ENCODE data around the gene PLXNA4.

PLXNA4 gene

GRCh38 chr7:132436121-132436520 lies 140.1 kb downstream of the PLXNA4 start:
- no peaks in the 10 kb centered on the region for H3K4me1 ChIP-seq (ENCODE audit: control insufficient read depth, insufficient read depth, low read length)
- H3K27ac ChIP-seq (ENCODE audit: insufficient read depth, low read depth, low read length, poor library complexity, severe bottlenecking), result no peak overlapping the region
- WGBS, 2 experiments, result 94 to 97% methylated on average over 8 of the region's 8 CpGs
- H3K4me3 ChIP-seq (ENCODE audit: insufficient read depth, low read depth, low read length), result no peak overlapping the region
- H3K9me3 ChIP-seq (ENCODE audit: control insufficient read depth, low read length), result no peaks in the 10 kb centered on the region
- H3K36me3 ChIP-seq (ENCODE audit: control insufficient read depth, insufficient read depth, low read length), result no peaks in the 10 kb centered on the region
- no peaks in the 10 kb centered on the region for H3K27me3 ChIP-seq (ENCODE audit: control insufficient read depth, insufficient read depth, low read length, poor library complexity, severe bottlenecking)

GRCh38 chr7:132435016-132435990 lies 141.0 kb downstream of the PLXNA4 start:
- Histone ChIP-seq H3K27ac (ENCODE audit: insufficient read depth, low read depth, low read length, poor library complexity, severe bottlenecking) (no peak overlapping the region), H3K4me1 (ENCODE audit: control insufficient read depth, insufficient read depth, low read length) (no peaks in the 10 kb centered on the region), H3K9me3 (ENCODE audit: control insufficient read depth, low read length) (no peaks in the 10 kb centered on the region), H3K27me3 (ENCODE audit: control insufficient read depth, insufficient read depth, low read length, poor library complexity, severe bottlenecking) (no peaks in the 10 kb centered on the region), H3K4me3 (ENCODE audit: insufficient read depth, low read depth, low read length) (no peak overlapping the region), H3K36me3 (ENCODE audit: control insufficient read depth, insufficient read depth, low read length) (no peaks in the 10 kb centered on the region)
- 93 to 95% methylated on average over 17 to 18 of the region's 18 CpGs for WGBS, 2 experiments

GRCh38 chr7:132434041-132434440 lies 142.2 kb downstream of the PLXNA4 start:
- H3K4me3 ChIP-seq (ENCODE audit: insufficient read depth, low read depth, low read length), result no peak overlapping the region
- H3K27me3 ChIP-seq (ENCODE audit: control insufficient read depth, insufficient read depth, low read length, poor library complexity, severe bottlenecking), result no peaks in the 10 kb centered on the region
- 95% methylated on average over 7 of the region's 7 CpGs for WGBS, 2 experiments
- H3K9me3 ChIP-seq (ENCODE audit: control insufficient read depth, low read length), result no peaks in the 10 kb centered on the region
- H3K36me3 ChIP-seq (ENCODE audit: control insufficient read depth, insufficient read depth, low read length), result no peaks in the 10 kb centered on the region
- H3K4me1 ChIP-seq (ENCODE audit: control insufficient read depth, insufficient read depth, low read length), result no peaks in the 10 kb centered on the region
- H3K27ac ChIP-seq (ENCODE audit: insufficient read depth, low read depth, low read length, poor library complexity, severe bottlenecking), result no peak overlapping the region

GRCh38 chr7:132433301-132433700 lies 143.0 kb downstream of the PLXNA4 start:
- no peaks in the 10 kb centered on the region for H3K9me3 ChIP-seq (ENCODE audit: control insufficient read depth, low read length)
- H3K4me1 ChIP-seq (ENCODE audit: control insufficient read depth, insufficient read depth, low read length), result no peaks in the 10 kb centered on the region
- no peaks in the 10 kb centered on the region for H3K27me3 ChIP-seq (ENCODE audit: control insufficient read depth, insufficient read depth, low read length, poor library complexity, severe bottlenecking)
- WGBS, 2 experiments, result 90 to 93% methylated on average over 2 of the region's 2 CpGs
- H3K27ac ChIP-seq (ENCODE audit: insufficient read depth, low read depth, low read length, poor library complexity, severe bottlenecking), result no peak overlapping the region
- H3K4me3 ChIP-seq (ENCODE audit: insufficient read depth, low read depth, low read length), result no peak overlapping the region
- H3K36me3 ChIP-seq (ENCODE audit: control insufficient read depth, insufficient read depth, low read length), result no peaks in the 10 kb centered on the region

- Histone ChIP-seq H3K4me3 (ENCODE audit: insufficient read depth, low read depth, low read length) (no peak overlapping the region), H3K27ac (ENCODE audit: insufficient read depth, low read depth, low read length, poor library complexity, severe bottlenecking) (no peak overlapping the region), H3K27me3 (ENCODE audit: control insufficient read depth, insufficient read depth, low read length, poor library complexity, severe bottlenecking) (no peaks in the 10 kb centered on the region), H3K9me3 (ENCODE audit: control insufficient read depth, low read length) (no peaks in the 10 kb centered on the region), H3K4me1 (ENCODE audit: control insufficient read depth, insufficient read depth, low read length) (no peaks in the 10 kb centered on the region), H3K36me3 (ENCODE audit: control insufficient read depth, insufficient read depth, low read length) (no peaks in the 10 kb centered on the region)
- 92 to 93% methylated on average over 13 of the region's 13 CpGs for WGBS, 2 experiments
These were observed 145.1 kb downstream of the PLXNA4 start for GRCh38 chr7:132430861-132431822.

GRCh38 chr7:132430041-132430855 lies 146.0 kb downstream of the PLXNA4 start:
- H3K9me3 ChIP-seq (ENCODE audit: control insufficient read depth, low read length), result no peaks in the 10 kb centered on the region
- H3K27me3 ChIP-seq (ENCODE audit: control insufficient read depth, insufficient read depth, low read length, poor library complexity, severe bottlenecking), result no peaks in the 10 kb centered on the region
- no peak overlapping the region for H3K27ac ChIP-seq (ENCODE audit: insufficient read depth, low read depth, low read length, poor library complexity, severe bottlenecking)
- 90 to 96% methylated on average over 4 of the region's 4 CpGs for WGBS, 2 experiments
- H3K36me3 ChIP-seq (ENCODE audit: control insufficient read depth, insufficient read depth, low read length), result no peaks in the 10 kb centered on the region
- no peak overlapping the region for H3K4me3 ChIP-seq (ENCODE audit: insufficient read depth, low read depth, low read length)
- peaks cover 5% of the 10 kb centered on the region for H3K4me1 ChIP-seq (ENCODE audit: control insufficient read depth, insufficient read depth, low read length)

DNA sequence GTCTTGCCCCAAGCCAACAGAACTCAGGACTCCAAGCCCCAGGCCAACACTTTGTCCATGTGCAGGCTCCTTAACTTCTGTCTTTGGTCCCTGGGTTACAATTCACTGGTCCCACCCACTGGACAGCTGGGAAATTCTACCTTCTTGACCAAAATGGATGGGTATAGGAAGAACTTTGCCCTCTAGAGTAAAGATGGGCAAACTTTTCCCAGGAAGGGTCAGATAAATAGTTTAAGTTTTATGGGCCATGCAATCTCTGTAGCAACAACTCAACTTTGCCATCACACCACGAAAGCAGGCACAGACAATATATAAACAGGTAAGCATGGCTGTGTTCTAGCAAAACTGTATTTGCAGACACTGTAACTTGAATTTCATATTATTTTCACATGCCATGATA lies 147.1 kb downstream of the PLXNA4 start:
- H3K36me3 ChIP-seq (ENCODE audit: control insufficient read depth, insufficient read depth, low read length), result no peaks in the 10 kb centered on the region
- 90 to 94% methylated on average over 1 of the region's 1 CpG for WGBS, 2 experiments
- no peak overlapping the region for H3K27ac ChIP-seq (ENCODE audit: insufficient read depth, low read depth, low read length, poor library complexity, severe bottlenecking)
- H3K4me3 ChIP-seq (ENCODE audit: insufficient read depth, low read depth, low read length), result no peak overlapping the region
- no peaks in the 10 kb centered on the region for H3K9me3 ChIP-seq (ENCODE audit: control insufficient read depth, low read length)
- no peaks in the 10 kb centered on the region for H3K27me3 ChIP-seq (ENCODE audit: control insufficient read depth, insufficient read depth, low read length, poor library complexity, severe bottlenecking)
- H3K4me1 ChIP-seq (ENCODE audit: control insufficient read depth, insufficient read depth, low read length), result peaks cover 14% of the 10 kb centered on the region

- Histone ChIP-seq H3K27ac (ENCODE audit: insufficient read depth, low read depth, low read length, poor library complexity, severe bottlenecking) (no peak overlapping the region), H3K4me1 (ENCODE audit: control insufficient read depth, insufficient read depth, low read length) (peaks cover 22% of the 10 kb centered on the region), H3K4me3 (ENCODE audit: insufficient read depth, low read depth, low read length) (no peak overlapping the region), H3K9me3 (ENCODE audit: control insufficient read depth, low read length) (no peaks in the 10 kb centered on the region), H3K27me3 (ENCODE audit: control insufficient read depth, insufficient read depth, low read length, poor library complexity, severe bottlenecking) (no peaks in the 10 kb centered on the region), H3K36me3 (ENCODE audit: control insufficient read depth, insufficient read depth, low read length) (no peaks in the 10 kb centered on the region)
- 89 to 92% methylated on average over 12 of the region's 12 CpGs for WGBS, 2 experiments
These were observed 147.9 kb downstream of the PLXNA4 start for GRCh38 chr7:132428247-132428919.

DNA sequence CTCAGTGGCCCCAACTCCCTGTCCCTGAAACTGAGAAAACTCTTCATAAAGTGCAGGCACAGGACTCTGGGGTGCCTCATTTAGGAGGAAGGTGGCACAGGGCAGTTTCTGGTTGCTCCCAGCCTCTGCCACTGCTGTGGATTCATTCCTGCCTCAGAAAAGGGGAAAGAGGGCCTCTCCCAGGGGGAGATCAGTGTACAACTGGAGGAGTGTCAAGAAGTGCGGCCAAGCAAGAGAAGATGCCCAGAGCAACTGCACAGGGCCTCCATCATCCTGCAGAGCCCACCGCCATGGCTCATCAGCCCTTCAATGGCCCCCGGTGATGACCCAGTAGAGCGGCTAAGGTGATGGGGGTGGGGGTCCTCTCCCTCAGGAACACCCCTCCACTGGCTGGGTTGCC lies 150.3 kb downstream of the PLXNA4 start:
- H3K4me3 ChIP-seq (ENCODE audit: insufficient read depth, low read depth, low read length), result no peak overlapping the region
- no peaks in the 10 kb centered on the region for H3K36me3 ChIP-seq (ENCODE audit: control insufficient read depth, insufficient read depth, low read length)
- WGBS, 2 experiments, result 94 to 96% methylated on average over 4 of the region's 4 CpGs
- H3K27me3 ChIP-seq (ENCODE audit: control insufficient read depth, insufficient read depth, low read length, poor library complexity, severe bottlenecking), result no peaks in the 10 kb centered on the region
- no peak overlapping the region for H3K27ac ChIP-seq (ENCODE audit: insufficient read depth, low read depth, low read length, poor library complexity, severe bottlenecking)
- H3K4me1 ChIP-seq (ENCODE audit: control insufficient read depth, insufficient read depth, low read length), result peaks cover 24% of the 10 kb centered on the region
- H3K9me3 ChIP-seq (ENCODE audit: control insufficient read depth, low read length), result no peaks in the 10 kb centered on the region

Measured in ectodermal cell (in vitro differentiated cells).